HG03460 (cell line): Measurements from ENCODE around the gene FNTB.

Experiments used
- ATAC-seq: cut with Tn5 transposase; IDR thresholded peaks from one replicate; pipeline ENCODE4 v1.9.1; 2021; ENCODE audit not compliant: unreplicated experiment

Gene FNTB

DNA sequence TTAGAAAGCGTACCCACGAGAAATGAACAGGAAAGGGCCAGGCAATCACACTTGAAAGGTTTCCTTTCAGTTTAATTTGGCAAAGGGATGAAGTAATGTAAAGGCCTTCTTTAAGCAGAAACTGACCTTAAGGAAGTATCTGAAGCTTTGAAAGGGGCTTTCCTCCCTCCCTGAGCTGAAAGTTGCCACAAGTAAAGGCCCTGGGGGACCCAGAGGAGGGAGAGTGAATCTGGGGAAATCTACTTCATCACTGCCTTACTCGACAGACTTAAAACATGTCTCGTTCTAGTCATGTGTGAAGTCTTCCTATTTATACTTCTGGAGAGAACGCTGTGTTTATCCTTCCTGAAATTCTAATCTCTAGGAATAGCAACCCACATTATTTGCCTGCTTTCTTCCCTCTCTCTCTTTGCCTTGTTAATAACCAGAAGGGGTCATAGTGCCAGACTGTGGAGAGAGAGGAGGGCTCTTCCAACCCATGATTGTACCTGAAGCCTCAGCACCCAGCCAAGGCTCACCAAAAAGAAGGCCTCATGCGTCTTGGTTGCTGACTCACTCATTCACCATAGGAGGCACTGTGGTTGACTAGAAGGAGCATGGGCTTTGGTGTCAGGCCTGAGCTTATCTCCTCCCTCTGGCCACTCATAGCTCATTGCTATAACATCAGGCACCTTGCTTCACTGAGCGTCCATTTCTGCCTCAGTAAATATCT lies 33.9 kb upstream of the FNTB start:
- ATAC-seq: no peak

DNA sequence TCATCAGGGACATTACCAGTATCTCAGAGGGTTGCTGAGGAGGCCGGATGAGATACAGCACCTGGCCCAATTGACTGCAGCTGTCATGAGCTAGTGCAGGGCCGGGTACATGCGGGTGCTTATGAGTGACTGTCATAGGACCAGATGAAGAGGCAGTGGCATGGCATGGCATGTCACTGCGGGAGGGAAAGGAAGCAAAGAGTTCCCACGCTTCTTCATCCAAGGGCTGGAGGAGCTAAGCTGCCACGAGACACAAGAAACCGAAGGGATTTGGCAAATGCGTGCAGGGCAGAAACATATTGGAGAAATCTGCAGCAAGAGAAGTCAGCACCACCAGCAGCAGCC lies 33.4 kb upstream of the FNTB start:
- ATAC-seq: no peak

DNA sequence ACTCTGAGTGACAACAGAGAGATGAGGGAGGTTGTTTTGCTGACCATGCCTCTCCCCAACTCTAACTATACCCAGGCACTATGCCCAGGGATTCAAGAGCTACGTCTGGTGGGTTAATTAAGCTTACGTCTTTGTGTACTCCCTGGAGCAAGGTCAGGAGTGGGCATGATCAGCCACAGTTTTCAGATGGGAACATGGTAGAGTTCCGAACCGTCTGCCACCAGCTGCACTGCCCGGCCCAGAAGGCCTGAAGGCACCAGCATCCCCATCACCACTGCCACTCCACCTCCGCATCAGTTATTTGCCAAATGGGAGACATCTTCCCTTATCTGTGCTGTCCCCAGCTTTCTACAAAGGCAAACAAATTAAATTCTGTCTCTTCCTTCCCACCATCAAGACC lies 33.0 kb upstream of the FNTB start:
- ATAC-seq: no peak

DNA sequence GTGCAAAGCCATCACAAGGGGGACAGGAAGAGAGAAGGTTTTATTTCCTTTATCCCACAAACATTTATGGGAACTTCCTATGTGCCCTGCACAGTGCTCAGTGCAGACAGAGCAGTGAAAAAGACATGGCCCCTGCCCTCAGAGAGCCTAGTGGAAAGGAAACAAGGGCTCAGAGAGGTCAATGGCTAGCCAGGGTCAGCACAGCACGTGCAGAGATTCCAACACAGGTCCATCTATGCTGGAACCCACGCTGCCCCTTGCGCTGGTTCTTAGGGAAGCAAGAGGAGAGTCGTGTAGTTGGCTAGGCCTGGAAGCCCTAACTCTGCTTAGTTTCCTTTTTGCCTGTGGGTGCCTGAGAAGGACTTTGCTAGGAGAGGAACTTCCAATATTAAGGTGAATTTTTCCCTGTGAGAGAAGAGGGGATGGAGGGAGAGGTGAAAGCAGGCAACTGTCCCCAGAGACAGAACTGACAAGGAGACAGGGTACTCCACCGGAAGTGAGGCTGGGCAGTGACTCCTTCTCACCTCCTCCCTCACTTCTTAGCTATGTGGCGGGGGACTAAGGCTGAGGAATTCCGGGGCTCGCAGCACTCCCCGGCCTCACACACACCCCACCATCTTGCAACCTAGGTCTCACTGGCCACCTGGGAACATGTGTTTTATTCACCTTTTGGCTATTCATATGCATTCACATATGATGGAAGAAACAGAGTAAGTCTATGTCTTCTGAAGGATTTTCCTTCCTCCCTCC lies 32.0 kb upstream of the FNTB start:
- ATAC-seq: no peak

DNA sequence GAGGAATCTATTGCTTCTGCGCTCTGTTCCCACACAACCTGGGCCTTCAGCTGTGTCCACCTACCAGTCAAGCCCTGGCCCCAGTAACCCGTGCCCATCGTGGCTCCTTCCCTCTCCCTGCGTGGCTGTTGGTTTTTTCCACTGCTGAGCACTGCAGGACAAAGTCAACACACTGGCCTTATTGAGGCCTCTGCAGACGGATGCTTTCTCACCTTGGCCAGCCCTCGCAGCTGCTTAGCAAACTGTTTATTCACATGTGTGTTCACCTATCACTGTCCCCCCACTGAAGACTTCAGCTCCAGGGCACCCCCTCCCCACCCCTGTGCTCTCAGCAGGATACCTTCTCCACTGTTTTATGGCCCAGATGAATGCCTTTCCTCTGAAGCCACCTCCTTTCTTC lies 31.4 kb upstream of the FNTB start:
- no peak for ATAC-seq

DNA sequence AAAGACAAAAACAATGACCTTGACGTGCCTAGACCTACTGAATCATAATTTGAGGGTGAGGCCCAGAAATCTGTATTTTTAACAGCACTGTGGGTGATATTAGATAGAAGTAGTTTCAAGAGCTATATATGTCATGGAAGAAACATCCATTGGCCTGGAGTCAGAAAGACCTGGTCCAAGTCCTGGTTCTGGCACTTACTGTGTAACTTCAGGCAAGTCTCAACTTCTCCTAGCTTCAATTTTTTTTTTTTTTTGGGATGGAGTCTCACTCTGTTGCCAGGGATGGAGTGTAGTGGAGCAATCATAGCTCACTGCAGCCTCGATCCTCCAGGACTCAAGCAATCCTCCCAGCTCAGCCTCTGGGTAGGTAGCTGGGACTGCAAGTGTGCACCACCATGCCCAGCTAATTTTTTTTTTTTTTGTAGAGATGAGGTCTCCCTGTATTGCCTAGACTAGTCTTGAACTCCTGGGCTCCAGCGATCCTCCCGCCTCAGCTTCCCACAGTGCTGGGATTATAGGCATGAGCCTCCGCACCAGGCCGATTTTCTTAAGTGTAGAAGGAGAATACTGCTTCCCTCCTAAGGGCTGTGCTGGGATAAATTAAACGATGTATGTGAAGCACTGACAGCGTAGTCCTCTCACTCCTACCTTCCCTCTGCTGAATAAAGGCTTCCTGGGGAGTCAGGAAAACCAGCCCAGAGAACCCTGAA lies 29.8 kb upstream of the FNTB start:
- no peak for ATAC-seq

DNA sequence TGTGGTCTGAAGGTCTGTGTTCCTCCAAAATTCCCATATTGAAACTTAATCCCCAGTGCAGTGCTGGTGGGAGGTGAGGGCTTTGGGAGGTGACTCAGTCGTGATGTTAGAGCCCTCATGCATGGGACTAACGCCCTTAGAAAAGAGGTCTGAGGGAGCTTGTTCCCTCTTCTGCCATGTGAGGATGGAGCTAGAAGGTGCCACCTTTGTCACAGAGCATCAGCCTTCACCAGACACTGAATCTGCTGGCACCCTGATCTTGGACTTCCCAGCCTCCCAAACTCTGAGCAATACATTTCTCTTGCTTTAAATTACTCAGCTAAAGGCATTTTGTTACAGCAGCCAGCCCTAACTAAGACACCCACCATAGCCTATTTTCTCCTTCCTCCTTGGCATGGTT lies 28.5 kb upstream of the FNTB start:
- no peak for ATAC-seq

DNA sequence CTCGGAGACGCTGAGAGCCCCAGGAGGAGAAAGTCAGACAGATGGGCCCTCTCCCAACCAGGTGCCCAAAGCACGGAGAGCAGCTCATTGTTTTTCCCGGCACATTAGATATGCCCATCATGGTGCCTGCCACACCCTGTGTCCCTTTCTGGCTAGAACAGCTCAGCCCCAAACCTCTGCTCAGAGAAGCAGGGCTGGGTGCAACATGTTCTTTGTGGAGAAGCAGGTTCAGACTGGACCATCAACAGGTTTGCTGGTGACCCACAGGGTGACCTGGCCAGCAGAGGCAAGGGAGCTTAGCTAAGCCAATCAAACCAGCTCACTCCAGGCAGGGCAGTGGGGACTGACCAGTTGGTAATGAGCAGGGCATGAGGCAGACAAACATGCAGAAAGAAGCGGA lies 28.0 kb upstream of the FNTB start:
- ATAC-seq: no peak

DNA sequence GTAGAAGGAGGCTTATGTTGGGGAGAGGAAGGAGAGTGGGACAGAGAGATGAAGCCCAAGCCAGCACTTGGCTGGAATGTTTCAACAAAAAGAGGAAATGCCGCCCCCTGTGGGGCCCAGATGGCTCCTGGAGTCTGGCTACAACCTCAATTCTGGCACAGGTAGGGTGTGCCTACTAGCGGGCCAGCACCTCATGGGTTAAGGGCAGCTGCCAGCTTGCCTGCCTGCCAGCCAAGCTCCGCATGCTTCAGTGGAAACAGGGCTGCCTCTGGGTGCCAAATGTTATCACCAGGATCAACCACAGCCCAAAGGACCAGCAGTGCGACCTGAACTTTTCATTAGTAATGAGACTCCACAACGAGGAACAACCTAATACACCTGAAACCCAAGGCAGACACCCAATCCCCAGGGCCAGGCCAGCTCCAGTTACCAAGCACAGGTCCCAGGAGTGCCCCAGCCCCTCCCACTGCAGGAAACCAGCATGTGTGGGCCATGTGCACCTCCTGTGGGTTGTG lies 25.9 kb upstream of the FNTB start:
- no peak for ATAC-seq

DNA sequence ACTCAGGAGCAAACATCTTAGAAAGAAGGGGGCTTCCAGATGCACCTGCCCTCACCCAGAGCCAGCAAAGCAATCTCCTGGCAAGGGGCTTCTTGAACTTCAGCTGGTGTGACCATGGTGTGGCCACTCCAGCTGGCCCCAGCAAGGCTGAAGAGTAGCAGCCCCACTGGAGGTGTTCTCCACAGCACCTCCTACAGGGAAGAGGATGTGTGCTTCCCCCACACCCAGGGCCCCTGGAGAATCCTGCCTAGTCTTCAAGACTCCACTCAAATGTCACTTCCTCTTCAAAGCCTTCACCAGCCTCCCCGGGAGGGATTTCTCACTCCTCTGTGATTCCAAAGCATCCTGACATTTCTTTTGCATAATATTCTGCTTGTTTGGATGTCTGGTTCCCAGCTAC lies 23.1 kb upstream of the FNTB start:
- no peak for ATAC-seq

DNA sequence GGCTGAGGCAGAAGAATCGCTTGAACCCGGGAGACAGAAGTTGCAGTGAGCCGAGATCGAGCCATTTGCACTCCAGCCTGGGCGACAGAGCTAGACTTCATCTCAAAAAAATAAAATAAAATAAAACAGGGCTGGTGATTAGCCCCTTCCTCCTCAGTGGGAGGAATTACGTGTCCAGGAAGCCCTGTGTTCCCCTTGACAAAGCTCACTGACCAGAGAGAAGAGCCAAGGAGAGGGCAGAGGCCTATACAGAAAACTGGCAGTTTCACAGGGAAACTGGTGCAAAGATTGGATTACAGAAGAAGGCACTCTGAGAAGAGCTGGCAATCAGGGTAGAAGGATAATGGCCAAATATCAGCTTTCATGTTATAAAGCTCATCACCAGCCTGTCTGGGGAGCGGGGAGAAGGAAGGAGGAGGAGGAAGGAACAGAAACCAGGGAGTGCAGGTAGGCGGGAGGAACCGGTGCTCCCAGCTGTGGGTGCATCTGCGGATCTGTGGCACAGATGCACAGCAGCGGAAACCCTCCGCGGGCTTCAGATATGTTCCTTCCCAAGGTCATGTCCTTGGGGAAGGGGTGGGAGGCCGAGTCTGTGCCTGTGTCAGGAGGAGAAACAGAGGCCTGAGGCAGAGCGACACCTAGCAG lies 21.2 kb upstream of the FNTB start:
- ATAC-seq: no peak

DNA sequence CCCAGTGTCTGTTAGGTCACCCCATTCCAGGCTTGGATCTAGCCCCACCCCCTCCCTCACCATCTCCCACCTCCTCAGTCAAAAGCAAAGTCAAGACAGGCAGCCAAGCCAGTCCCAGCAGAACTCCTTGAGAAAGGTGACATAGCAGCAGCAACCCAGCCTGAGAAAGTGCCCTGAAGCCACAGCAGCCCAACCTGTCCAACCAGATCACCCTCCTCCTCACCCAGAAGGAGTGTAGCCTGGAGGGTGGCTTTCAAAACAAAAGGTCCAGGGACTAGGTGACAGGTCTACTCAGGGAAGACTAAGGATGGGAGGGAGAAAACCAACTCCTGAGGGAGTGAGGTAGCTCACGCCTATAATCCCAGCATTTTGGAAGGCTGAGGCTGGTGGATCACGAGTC lies 19.7 kb upstream of the FNTB start:
- ATAC-seq: no peak

DNA sequence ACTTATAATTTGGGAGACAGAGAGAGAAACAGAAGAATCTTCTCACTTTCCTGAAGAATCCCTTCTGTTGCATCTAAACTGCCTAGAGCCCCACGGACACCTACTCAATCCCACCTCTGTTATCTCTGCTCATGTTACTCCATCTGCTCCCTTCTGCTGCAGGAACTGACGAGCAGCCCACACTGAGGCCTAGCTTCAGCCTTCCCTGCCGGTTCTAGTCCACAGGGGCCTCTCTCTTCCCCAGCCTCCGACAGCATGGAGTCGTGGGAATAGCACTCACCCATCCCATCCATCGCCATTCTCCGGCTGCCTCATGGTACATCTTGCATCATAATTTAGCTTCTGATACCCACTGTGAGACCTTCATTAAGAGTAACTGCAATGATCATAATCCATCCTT lies 18.5 kb upstream of the FNTB start:
- ATAC-seq: no peak

DNA sequence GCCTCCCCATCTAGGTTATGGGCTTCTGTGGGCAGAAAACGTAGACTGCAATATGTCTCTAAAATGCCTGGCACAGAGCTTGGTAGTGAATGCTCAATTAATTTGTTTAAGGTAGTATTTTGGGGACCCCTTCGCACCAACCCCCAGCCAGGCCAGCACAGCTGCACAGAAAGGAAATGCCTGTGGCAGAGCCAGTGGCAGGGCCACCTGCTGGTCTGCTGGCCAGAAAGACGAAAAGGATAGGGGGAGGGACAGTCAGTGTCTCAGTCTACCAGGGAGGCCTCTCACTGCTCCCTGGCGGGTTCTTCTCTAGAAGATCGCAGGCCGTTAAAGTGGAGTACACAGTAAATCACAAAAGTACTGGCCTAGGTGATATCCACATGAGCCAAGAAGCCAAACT lies 18.0 kb upstream of the FNTB start:
- ATAC-seq: no peak

DNA sequence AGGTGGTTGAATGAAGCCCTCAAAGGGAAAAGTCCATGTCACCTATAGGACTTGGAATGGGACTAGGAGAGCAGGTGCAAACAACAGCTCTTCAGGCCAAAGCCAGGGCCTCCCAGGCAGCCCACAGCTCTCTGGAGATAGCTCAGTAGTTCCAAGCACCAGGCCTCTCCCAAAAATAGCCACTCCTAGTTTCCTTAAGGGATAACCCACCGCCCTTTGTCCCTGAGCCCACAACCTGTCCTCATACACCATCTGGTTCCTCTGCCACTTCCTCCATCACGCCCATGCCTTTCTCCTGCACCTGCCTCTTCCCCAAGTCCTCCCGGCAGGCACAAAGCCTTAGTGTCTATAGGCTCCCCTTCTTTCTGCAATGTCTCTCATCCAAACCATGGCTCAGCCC lies 16.7 kb upstream of the FNTB start:
- no peak for ATAC-seq

DNA sequence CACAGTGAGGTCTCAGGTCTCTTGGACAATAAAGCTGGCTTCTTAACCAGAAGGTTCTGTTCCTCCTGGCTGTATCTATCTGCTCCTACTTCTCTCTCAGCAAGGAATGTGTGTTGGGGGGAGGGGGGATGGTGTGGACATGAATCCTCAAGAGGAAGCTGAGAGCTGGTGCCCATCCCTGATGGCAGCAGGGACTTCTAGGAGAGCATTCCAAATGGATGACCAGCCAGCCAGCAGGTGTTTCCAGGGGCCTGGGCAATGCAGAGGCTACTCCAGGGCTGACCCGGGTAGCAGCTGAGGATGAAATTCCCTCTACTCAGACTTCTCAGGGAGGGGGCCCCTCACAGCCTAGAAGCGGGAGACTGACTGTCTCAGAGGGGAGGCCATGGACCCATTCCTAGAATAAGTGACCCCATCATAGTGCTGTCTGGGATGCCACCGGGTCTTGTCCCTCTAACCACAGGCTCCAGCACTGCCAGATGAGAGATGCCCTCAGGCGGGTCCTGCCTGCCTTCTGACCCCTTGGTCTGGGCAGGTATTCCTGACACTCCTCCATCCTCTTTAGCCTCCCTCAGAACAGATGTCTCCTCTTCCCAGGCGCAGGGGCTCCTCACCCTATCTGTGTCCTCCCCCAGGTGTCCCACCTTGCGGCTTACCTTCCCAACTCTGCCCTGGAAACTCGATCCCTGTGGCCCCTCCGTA lies 15.8 kb upstream of the FNTB start:
- no peak for ATAC-seq

DNA sequence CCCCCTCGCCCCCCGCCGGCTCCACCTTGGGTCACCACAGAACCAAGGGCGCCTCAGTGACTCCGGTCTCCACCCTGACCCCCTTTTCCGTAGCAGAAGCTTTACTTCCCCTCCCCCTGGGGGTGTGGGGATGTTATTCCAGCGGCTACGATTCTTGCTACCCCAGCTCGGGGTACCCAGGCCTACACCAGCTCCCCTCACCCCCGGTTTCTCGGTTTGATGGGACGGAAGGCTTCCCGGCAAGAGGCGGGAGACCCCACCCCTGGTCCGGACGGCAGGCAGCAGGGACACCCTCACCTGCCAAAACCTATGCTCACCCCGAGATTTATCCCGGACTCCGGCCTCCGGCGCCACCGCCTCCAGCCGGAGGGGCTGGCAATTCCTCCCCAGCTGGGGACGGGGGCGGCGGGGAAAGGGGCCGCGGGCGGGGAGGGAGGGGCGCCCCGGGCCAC lies 15.2 kb upstream of the FNTB start:
- ATAC-seq: no peak

DNA sequence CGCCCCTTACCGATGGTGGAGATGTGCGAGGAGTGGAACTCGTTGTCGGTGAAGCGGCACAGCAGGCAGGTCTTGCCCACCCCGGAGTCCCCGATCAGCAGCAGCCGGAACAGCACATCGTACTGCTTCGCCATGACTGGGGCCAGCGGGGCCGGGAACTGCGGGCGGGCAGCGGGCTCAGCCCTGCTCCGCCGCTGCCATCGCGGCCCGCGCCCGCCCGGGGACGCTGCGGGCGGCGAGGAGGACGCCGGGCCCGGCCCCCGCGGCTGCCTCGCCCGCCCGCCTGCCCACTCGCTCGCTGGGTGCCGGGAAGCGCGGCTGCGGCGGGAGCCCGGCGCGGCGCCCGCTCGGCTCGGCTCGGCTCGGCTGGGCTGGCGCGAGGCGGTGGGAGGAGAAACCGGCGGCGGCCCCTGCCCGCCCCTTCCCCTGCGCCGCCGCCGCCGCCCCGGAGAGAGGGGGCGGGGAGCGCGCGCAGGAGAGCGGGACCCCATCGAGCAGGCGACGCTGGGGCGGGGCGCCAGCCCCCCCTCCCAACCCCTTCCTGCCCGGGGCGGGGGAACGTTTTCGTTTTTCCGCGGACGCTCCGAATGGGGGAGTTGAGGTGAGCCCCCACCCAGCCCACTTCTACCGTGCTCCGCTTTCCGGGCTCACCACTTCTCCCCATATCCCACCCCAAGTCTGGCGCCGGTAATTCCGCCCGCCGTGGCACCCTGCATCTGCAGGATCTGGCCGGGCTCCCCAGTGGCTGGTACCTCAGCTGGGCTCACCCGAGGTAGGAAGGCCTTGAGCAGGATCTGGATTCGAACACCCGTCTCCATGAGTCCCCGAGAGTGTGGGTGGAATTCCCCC lies 14.5 kb upstream of the FNTB start, which contains the start of gene RAB15:
Gene RAB15 (minus strand): TSS at position 394 of the 849 bp plus-strand sequence. CDS start 260 bp downstream, at position 134.
- ATAC-seq: no peak

DNA sequence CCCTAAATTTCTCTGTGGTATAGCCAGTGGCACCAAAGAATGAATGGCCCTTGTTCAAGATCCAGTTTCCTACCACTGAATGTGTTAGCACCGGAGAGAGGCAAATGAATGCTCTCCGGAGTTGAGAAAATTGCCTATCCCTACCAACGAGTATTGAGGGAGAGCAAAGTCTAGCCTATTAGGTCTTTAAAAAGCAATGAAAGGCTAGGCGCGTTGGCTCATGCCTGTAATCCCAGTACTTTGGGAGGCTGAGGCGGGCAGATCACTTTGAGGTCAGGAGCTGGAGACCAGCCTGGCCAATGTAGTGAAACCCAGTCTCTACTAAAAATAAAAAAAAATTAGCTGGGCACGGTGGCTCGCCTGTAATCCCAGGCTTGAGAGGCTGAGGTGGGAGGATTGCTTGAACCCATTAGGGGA lies 13.7 kb upstream of the FNTB start:
- no peak for ATAC-seq

DNA sequence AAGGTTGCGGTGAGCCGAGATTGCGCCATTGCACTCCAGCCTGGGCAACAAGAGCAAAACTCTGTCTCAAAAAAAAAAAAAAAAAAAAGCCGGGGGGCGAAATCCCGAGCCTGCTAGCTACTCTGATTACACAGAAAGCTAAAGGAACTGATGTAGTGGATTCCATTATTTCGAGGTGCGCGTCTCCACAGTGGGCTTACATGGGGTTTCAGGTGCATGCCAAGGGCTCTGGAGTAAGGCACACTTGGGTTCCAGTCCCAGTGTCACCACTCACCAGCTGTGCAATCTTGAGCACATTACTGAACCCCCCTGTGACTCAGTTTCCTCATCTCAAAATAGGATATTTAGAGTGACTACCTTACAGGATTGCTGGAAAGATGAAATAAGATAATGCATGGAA lies 12.9 kb upstream of the FNTB start:
- no peak for ATAC-seq
